Esophagus squamous epithelium (tissue), 5 donors: Measurements from ENCODE around the gene LIF. TPM values are rescaled to one million over a fixed set of nuclear protein-coding genes. Genes with fewer than 3 reads are reported as not detected.

Experiments
- DNase-seq: peaks from one replicate; lab custom pipeline; 2025; lab: John Stamatoyannopoulos, UW
- H3K27ac ChIP-seq, 4 donors: fragments of 200-600 bp; sonication (generic); one replicate each; pipeline ENCODE4 v1.5.1; 2016 to 2019; ENCODE audit warnings: mild to moderate bottlenecking in 1 of 4
- H3K27me3 ChIP-seq, 4 donors: fragments of 200-600 bp; sonication (generic); 1 replicate in 3 of 4; 2 replicates in 1 of 4; pipeline versions ENCODE4 v1.5.1 to v1.6.0; 2017 to 2021; ENCODE audit warnings: antibody characterized with exemption in 1 of 4
- H3K36me3 ChIP-seq, 3 donors: fragments of 200-600 bp; sonication (generic); one replicate each; pipeline ENCODE4 v1.5.1; 2016 to 2019
- H3K4me1 ChIP-seq, 3 donors: fragments of 200-600 bp; sonication (generic); one replicate each; pipeline ENCODE4 v1.5.1; 2017 to 2019
- H3K4me3 ChIP-seq, 4 donors: fragments of 200-600 bp; sonication (generic); 1 replicate in 3 of 4; 2 replicates in 1 of 4; pipeline ENCODE4 v1.5.1; 2016 to 2019; ENCODE audit warnings: mild to moderate bottlenecking in 2 of 4, moderate library complexity in 1 of 4
- H3K9me3 ChIP-seq, 3 donors: fragments of 200-600 bp; sonication (generic); one replicate each; pipeline ENCODE4 v1.5.1; 2016 to 2019
- CTCF ChIP-seq, 6 experiments: fragments of 450-650 bp in 4 of 6; fragments of 200-600 bp in 2 of 6; sonication (generic) in 2 of 6; IDR thresholded peaks; one replicate each; pipeline ENCODE4 v1.5.1; 2016 to 2019; ENCODE audit warnings: antibody characterized with exemption in 6 of 6, mild to moderate bottlenecking in 4 of 6, moderate library complexity in 4 of 6
- POLR2A ChIP-seq, 4 donors: fragments of 450-650 bp; IDR thresholded peaks; one replicate each; pipeline ENCODE4 v1.6.1; 2017; ENCODE audit warnings: antibody characterized with exemption in 4 of 4, mild to moderate bottlenecking in 4 of 4, moderate library complexity in 3 of 4
- WGBS, 2 donors: methylation state at CpG; one replicate each; pipeline ENCODE4 v1.1.5; 2018; 5-methylcytosine and 5-hydroxymethylcytosine counted together
- intact Hi-C: fragments of 100-400 bp; cut with DNase I; formaldehyde crosslinking; loops from one replicate; pipeline ENCODE4 v1.15.0; 2022
- total RNA-seq, 4 donors: library from RNA; depleted of rRNA; stranded (reverse); fragments of >200 nt; gene quantifications; one replicate each; pipeline ENCODE4 v1.1.0, GENCODE V29; 2016
- donor health status: DM: yes; HTN: yes; CAD: no.

The LIF gene
- total RNA-seq = under 1 TPM; 0.08 to 0.76 (median 0.10) TPM

DNA sequence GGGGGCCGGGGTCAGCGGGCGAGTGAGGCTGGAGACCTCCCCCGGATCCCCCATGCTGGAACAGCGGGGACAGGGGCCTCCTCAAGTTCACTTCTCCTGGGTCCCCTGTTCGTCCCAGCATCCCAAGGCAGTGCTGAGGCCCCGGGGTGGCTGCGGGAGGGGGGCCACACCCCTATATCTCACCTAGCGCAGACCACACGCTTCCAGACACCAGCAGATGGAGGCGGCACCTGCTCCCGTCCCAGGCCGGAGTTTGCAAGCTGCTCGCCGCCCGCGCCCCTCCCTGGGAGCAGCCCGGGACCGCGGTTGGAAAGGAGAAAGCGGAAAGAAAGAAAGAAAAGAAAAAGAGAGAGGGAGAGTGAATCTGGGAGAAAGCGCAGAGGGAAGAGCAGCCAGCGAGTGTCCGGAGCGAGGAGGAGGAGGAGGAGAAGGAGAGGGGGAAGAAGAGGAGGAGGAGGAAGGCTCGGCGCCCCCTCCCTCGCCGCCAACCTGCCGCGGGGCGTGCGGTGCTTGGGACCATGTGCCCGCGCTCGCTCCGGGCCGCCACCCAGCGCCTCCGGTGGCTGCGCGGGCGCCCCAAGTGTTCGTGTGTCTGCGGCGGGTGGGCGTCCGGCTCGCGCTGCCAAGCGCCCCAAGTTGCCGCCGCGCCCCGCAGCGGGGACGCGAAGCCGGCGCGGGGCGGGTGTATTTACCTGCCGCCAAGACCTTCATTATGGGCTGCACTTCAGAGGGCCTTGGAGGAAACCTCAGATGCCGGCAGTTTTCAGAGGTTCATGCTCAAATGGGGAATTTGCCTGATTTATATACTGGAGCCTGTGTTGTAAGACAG is at the start of gene LIF:
TSS of gene LIF (minus strand) at position 775 of the 829 bp plus-strand sequence. CDS start at position 711, 64 bp downstream.
- TF ChIP-seq CTCF (IDR thresholded peaks at IDR 0.05) = peak in 2 of 6 experiments; percentile 6 to 25
- TF ChIP-seq POLR2A (IDR thresholded peaks at IDR 0.05) = no peak
- Histone ChIP-seq H3K4me1 (peaks cover 15 to 64% (median 20%) of the 10 kb centered on the region in 3 donors), H3K4me3 (peak within 1 kb of the TSS; percentile 24 to 71 (median 53)), H3K27me3 (peaks cover 0 to 55% (median 0%) of the 10 kb centered on the region in 4 donors), H3K9me3 (no peaks in the 10 kb centered on the region), H3K36me3 (no peaks in the 10 kb centered on the region), H3K27ac (peak within 1 kb of the TSS; percentile 30 to 75 (median 48))
- WGBS, 2 donors = 1% methylated on average over 16 to 34 of the region's 64 CpGs
- intact Hi-C loops = no loop called here
- DNase-seq = no peak

GRCh38 chr22:30296324-30296723 is 49.8 kb upstream of the LIF start:
- Histone ChIP-seq H3K4me1 (peaks cover 57 to 100% (median 66%) of the 10 kb centered on the region in 3 donors), H3K9me3 (no peaks in the 10 kb centered on the region), H3K4me3 (no peak overlapping the region), H3K27ac (peak overlapping the region in 3 of 4 donors; percentile 56 to 99 (median 94)), H3K27me3 (no peaks in the 10 kb centered on the region), H3K36me3 (peaks cover 34 to 99% (median 38%) of the 10 kb centered on the region in 3 donors)
- WGBS, 2 donors = 86 to 89% methylated on average over 4 of the region's 4 CpGs
- no peak for DNase-seq
- intact Hi-C loops = no loop called here
- TF ChIP-seq CTCF (IDR thresholded peaks at IDR 0.05) (no peak), POLR2A (IDR thresholded peaks at IDR 0.05) (no peak)

DNA sequence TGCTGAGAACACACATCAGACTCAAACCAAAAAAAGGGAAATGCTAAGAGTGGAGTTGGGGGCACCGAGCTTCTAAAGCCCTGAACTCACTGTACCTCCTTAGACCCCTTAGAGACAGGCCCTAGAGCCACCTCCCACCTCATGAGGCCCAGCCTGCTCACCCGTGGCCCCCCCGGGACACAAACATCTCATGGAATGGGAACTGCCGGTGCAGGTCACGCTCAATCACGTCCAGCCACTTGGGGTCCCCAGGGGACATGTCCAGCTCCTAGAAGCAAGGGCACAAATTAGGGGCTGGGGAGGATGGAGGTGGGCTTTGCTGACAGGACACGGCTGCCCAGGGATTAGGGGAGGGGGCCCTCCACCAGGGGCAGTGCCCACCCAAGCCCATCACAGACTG is 49.0 kb upstream of the LIF start:
- no peak for DNase-seq
- intact Hi-C loops = no loop called here
- H3K4me3 ChIP-seq = no peak overlapping the region
- peaks cover 34 to 91% (median 38%) of the 10 kb centered on the region in 3 donors for H3K36me3 ChIP-seq
- H3K9me3 ChIP-seq = no peaks in the 10 kb centered on the region
- TF ChIP-seq POLR2A (IDR thresholded peaks at IDR 0.05) (no peak), CTCF (IDR thresholded peaks at IDR 0.05) (no peak)
- H3K27me3 ChIP-seq = no peaks in the 10 kb centered on the region
- peaks cover 64 to 100% (median 68%) of the 10 kb centered on the region in 3 donors for H3K4me1 ChIP-seq
- 25 to 70% methylated on average over 1 to 2 of the region's 7 CpGs for WGBS, 2 donors
- H3K27ac ChIP-seq = peak overlapping the region in 2 of 4 donors; percentile 94 to 99

DNA sequence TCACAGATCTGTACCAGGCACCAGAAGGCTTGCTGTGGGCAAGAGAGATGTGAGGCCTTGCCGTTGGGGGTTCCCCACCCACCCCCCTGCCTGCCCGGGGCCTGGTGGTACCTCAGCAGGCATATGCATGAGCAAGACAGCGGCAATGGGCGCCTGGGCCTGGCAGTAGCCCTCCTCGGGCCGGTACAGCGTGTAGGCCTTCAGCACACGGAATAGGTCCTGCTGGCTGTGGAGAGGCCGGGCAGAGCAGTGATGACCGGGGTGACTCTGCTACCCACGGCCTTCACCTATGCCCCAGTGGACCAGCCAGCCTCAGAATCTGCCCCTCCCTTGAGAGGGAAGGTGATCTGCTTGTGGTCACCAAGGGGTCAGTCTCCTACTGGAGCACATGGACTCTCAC is 48.3 kb upstream of the LIF start:
- peaks cover 72 to 100% (median 75%) of the 10 kb centered on the region in 3 donors for H3K4me1 ChIP-seq
- no peak overlapping the region for H3K4me3 ChIP-seq
- no peak for TF ChIP-seq CTCF (IDR thresholded peaks at IDR 0.05)
- no peak for TF ChIP-seq POLR2A (IDR thresholded peaks at IDR 0.05)
- H3K27ac ChIP-seq = peak overlapping the region in 3 of 4 donors; percentile 9 to 99 (median 97)
- WGBS, 2 donors = 100% methylated on average over 6 of the region's 11 CpGs; no CpG with 5 or more reads in 1 of the 2 donors
- DNase-seq = no peak
- intact Hi-C loops = no loop called here
- H3K9me3 ChIP-seq = no peaks in the 10 kb centered on the region
- H3K36me3 ChIP-seq = peaks cover 34 to 84% (median 38%) of the 10 kb centered on the region in 3 donors
- no peaks in the 10 kb centered on the region for H3K27me3 ChIP-seq

GRCh38 chr22:30294066-30294465 is 47.5 kb upstream of the LIF start:
- H3K27me3 ChIP-seq = no peaks in the 10 kb centered on the region
- H3K4me1 ChIP-seq = peaks cover 69 to 94% (median 71%) of the 10 kb centered on the region in 3 donors
- 13 to 41% methylated on average over 1 to 2 of the region's 9 CpGs for whole genome bisulfite sequencing, 2 donors
- intact Hi-C loops = no loop called here
- peak overlapping the region in 3 of 4 donors; percentile 9 to 99 (median 97) for H3K27ac ChIP-seq
- no peak overlapping the region for H3K4me3 ChIP-seq
- no peak for DNase-seq
- H3K9me3 ChIP-seq = no peaks in the 10 kb centered on the region
- peaks cover 34 to 76% (median 38%) of the 10 kb centered on the region in 3 donors for H3K36me3 ChIP-seq
- TF ChIP-seq POLR2A (IDR thresholded peaks at IDR 0.05) (no peak), CTCF (IDR thresholded peaks at IDR 0.05) (no peak)
